ENCODE measurements around the gene PLCB1.

- TF ChIP-seq CTCF (conservative IDR thresholded peaks at IDR 0.05 in 1 of 2, IDR thresholded peaks at IDR 0.05 in 1 of 2; ENCODE audit: extremely low read depth in 1 of 2, insufficient read depth in 1 of 2, low read depth in 1 of 2, low read length in 2 of 2), result no peak
- no peak for TF ChIP-seq EZH2 (IDR thresholded peaks at IDR 0.05; ENCODE audit: borderline replicate concordance, low read length)
Observed at GRCh38 chr20:8526610-8527009, 394.5 kb downstream of the PLCB1 start.
